Smooth muscle cell (in vitro differentiated cells): Measurements from ENCODE around the gene COPS3. TPM values are rescaled to one million over a fixed set of nuclear protein-coding genes. Genes with fewer than 3 reads are reported as not detected.

Experiments used
- DNase-seq: peaks from one replicate; lab custom pipeline; 2025; ENCODE audit not compliant: unreplicated experiment; lab: John Stamatoyannopoulos, UW
- H2AFZ ChIP-seq: fragments of 200-600 bp; sonication (generic); 2 replicates; pipeline ENCODE4 v1.6.0; 2016; ENCODE audit warnings: antibody characterized with exemption, low read depth, mild to moderate bottlenecking
- H3F3A ChIP-seq: fragments of 200-600 bp; sonication (generic); 2 replicates; pipeline ENCODE4 v1.6.0; 2017; ENCODE audit warnings: antibody characterized with exemption, low read depth
- H3K27ac ChIP-seq: fragments of 200-600 bp; sonication (generic); 2 replicates; pipeline ENCODE4 v1.5.1; 2016; ENCODE audit warnings: low read depth, mild to moderate bottlenecking
- H3K27me3 ChIP-seq: fragments of 200-600 bp; sonication (generic); 2 replicates; pipeline ENCODE4 v1.6.1; 2016; ENCODE audit warnings: low read depth, mild to moderate bottlenecking
- H3K36me3 ChIP-seq: fragments of 200-600 bp; sonication (generic); 2 replicates; pipeline ENCODE4 v1.5.1; 2016; ENCODE audit warnings: low read depth
- H3K4me1 ChIP-seq: fragments of 200-600 bp; sonication (generic); 2 replicates; pipeline ENCODE4 v1.5.1; 2016; ENCODE audit warnings: low read depth
- H3K4me2 ChIP-seq: fragments of 200-600 bp; sonication (generic); 2 replicates; pipeline ENCODE4 v1.6.0; 2016; ENCODE audit warnings: mild to moderate bottlenecking
- H3K4me3 ChIP-seq: fragments of 200-600 bp; sonication (generic); 2 replicates; pipeline ENCODE4 v1.5.1; 2016; ENCODE audit warnings: mild to moderate bottlenecking
- H3K79me2 ChIP-seq: fragments of 200-600 bp; sonication (generic); 2 replicates; pipeline ENCODE4 v1.6.0; 2016; ENCODE audit warnings: low read depth, mild to moderate bottlenecking
- H3K9ac ChIP-seq: fragments of 200-600 bp; sonication (generic); 2 replicates; pipeline ENCODE4 v1.6.0; 2016; ENCODE audit warnings: low read depth
- H3K9me3 ChIP-seq: fragments of 200-600 bp; sonication (generic); replicated peaks from 2 replicates; pipeline ENCODE4 v1.5.1; 2016; ENCODE audit warnings: low read depth
- H4K20me1 ChIP-seq: fragments of 200-600 bp; sonication (generic); 2 replicates; pipeline ENCODE4 v1.6.0; 2016; ENCODE audit warnings: low read depth
- CTCF ChIP-seq: fragments of 200-600 bp; sonication (generic); IDR thresholded peaks from 2 replicates; pipeline ENCODE4 v1.5.1; 2017; ENCODE audit warnings: borderline replicate concordance, mild to moderate bottlenecking, antibody characterized with exemption; ENCODE audit not compliant: insufficient read depth, poor library complexity, severe bottlenecking
- WGBS: methylation state at CpG from one replicate; pipeline ENCODE4 v1.1.7; 2016; ENCODE audit warnings: low lambda C conversion rate; 5-methylcytosine and 5-hydroxymethylcytosine counted together
- polyA plus RNA-seq: library from polyadenylated mRNA; unstranded; fragments of >200 nt; fragmentation: Nextera tagmentation; extraction: Ambion mirVana; gene quantifications from 2 replicates; pipeline ENCODE4 v1.2.1, GENCODE V29; 2016
- total RNA-seq: library from RNA; depleted of rRNA; stranded (reverse); fragments of >200 nt; gene quantifications from 2 replicates; pipeline ENCODE4 v1.2.3, GENCODE V29; 2014

COPS3 gene
- total and polyA plus RNA-seq, 2 experiments from 2014 or later = 68.3 to 77.0 TPM

DNA sequence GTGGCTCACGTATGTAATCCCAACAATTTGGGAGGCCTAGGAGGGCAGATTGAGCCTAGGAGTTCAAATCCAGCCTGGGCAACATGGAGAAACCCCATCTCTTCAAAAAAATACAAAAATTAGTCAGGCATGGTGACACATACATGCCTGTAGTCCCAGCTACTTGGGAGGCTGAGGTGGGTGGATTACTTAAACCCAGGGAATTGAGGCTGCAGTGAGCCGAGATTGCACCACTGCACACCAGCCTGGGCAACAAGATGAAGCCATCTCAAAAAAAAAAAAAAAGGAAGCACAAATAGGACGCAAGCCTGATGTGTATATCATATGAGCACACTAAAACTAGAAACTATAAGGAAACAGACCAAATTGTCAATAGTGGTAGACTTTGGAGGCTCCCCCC lies 27.0 kb downstream of the COPS3 start:
- H2AFZ ChIP-seq = no peak overlapping the region
- H3K79me2 ChIP-seq = no peaks in the 10 kb centered on the region
- no peaks in the 10 kb centered on the region for H3F3A ChIP-seq
- no peaks in the 10 kb centered on the region for H4K20me1 ChIP-seq
- H3K27me3 ChIP-seq = no peaks in the 10 kb centered on the region
- no peak overlapping the region for H3K4me3 ChIP-seq
- no peak overlapping the region for H3K4me2 ChIP-seq
- no peak for DNase-seq
- H3K4me1 ChIP-seq = no peaks in the 10 kb centered on the region
- H3K9ac ChIP-seq = no peak overlapping the region
- TF ChIP-seq CTCF = no peak
- no peaks in the 10 kb centered on the region for H3K9me3 ChIP-seq
- peaks cover 10% of the 10 kb centered on the region for H3K36me3 ChIP-seq
- H3K27ac ChIP-seq = no peak overlapping the region
- WGBS = 74% methylated on average over 3 of the region's 3 CpGs

GRCh38 chr17:17253406-17253805 lies 27.6 kb downstream of the COPS3 start:
- peaks cover 6% of the 10 kb centered on the region for H3K36me3 ChIP-seq
- DNase-seq = no peak
- H3K27me3 ChIP-seq = no peaks in the 10 kb centered on the region
- no peaks in the 10 kb centered on the region for H3K4me1 ChIP-seq
- no peaks in the 10 kb centered on the region for H3K9me3 ChIP-seq
- WGBS = 99% methylated on average over 3 of the region's 3 CpGs
- no peak overlapping the region for H2AFZ ChIP-seq
- H3K79me2 ChIP-seq = no peaks in the 10 kb centered on the region
- no peak overlapping the region for H3K4me3 ChIP-seq
- TF ChIP-seq CTCF = no peak
- H3K9ac ChIP-seq = no peak overlapping the region
- no peaks in the 10 kb centered on the region for H3F3A ChIP-seq
- no peaks in the 10 kb centered on the region for H4K20me1 ChIP-seq
- no peak overlapping the region for H3K27ac ChIP-seq
- H3K4me2 ChIP-seq = no peak overlapping the region

DNA sequence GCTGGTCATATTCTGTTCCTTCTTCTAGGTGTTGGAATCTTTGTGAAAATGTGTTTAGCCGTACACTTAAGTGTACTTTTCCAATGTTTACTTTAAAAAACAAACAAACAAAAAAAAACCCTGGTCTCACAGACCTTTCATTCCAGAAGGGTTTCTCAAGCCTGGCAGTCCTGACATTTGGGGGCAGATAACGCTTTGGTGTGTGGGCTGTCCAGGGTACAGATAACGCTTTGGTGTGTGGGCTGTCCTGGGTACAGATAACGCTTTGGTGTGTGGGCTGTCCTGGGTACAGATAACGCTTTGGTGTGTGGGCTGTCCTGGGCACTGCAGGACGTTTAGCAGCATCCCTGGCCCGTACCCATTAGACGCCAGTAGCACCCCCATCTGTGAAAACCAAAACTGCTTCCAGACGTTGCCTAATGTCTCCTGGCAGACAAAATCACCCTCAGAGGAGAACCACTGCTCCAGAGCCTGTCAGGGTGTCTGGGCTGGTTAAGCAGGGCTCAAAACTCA lies 28.8 kb downstream of the COPS3 start:
- Histone ChIP-seq H3K4me1 (no peaks in the 10 kb centered on the region), H3K4me3 (no peak overlapping the region), H4K20me1 (no peaks in the 10 kb centered on the region), H3K27ac (no peak overlapping the region), H3K4me2 (no peak overlapping the region), H3F3A (no peaks in the 10 kb centered on the region), H3K9me3 (no peaks in the 10 kb centered on the region), H3K36me3 (no peaks in the 10 kb centered on the region), H3K9ac (no peak overlapping the region), H3K27me3 (no peaks in the 10 kb centered on the region), H2AFZ (no peak overlapping the region), H3K79me2 (no peaks in the 10 kb centered on the region)
- TF ChIP-seq CTCF = no peak
- no peak for DNase-seq
- WGBS = 68% methylated on average over 8 of the region's 9 CpGs

DNA sequence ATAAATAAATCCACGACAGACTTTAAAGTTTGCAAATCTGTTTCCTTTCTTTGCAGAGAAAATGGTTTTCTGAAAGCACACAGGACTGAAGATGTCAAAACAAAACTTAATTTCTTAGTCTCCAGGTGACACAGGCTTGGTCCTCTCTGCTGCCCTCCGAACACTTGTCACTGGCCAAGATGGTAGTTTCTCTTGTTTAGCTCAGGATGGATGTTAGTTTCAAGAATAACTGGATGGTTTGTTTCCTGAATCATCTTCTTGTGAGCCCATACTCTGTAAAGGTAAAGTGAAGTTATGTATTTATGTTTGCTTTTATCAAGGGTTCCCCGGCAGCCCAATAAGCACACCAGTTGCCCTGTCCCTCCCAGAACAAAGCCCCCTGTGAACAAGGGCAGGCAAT lies 34.2 kb downstream of the COPS3 start:
- Histone ChIP-seq H3K27ac (no peak overlapping the region), H2AFZ (no peak overlapping the region), H3K9me3 (no peaks in the 10 kb centered on the region), H3K4me3 (no peak overlapping the region), H3K9ac (no peak overlapping the region), H3F3A (peaks cover 4% of the 10 kb centered on the region), H3K36me3 (peaks cover 11% of the 10 kb centered on the region), H3K4me1 (no peaks in the 10 kb centered on the region), H3K4me2 (no peak overlapping the region), H4K20me1 (no peaks in the 10 kb centered on the region), H3K27me3 (no peaks in the 10 kb centered on the region), H3K79me2 (no peaks in the 10 kb centered on the region)
- TF ChIP-seq CTCF = no peak
- no peak for DNase-seq
- WGBS = 92% methylated on average over 3 of the region's 3 CpGs
